PFSK-1 (cell line): Measurements from ENCODE around the gene DEFB132.

Source experiments
- FOXP2 ChIP-seq: optimal IDR thresholded peaks from 2 replicates; pipeline ENCODE3; 2011; ENCODE audit warnings: borderline replicate concordance, control low read depth, inconsistent platforms; ENCODE audit not compliant: insufficient read depth; ENCODE audit errors: extremely low read length, extremely low read depth
- POLR2AphosphoS5 ChIP-seq: IDR thresholded peaks from 2 replicates; pipeline ENCODE4 v1.6.1; 2012; ENCODE audit warnings: low read depth, mild to moderate bottlenecking, control low read depth, low read length, moderate library complexity
- REST ChIP-seq, 2 experiments: IDR thresholded peaks; 2 replicates each; pipeline versions ENCODE4 v1.6.1 to v1.8.0; 2011 to 2012; ENCODE audit warnings: low read depth in 2 of 2, low read length in 2 of 2, control low read depth in 1 of 2, inconsistent platforms in 1 of 2, mild to moderate bottlenecking in 1 of 2, moderate library complexity in 1 of 2; ENCODE audit not compliant: insufficient read depth in 1 of 2
- SIN3A ChIP-seq: IDR thresholded peaks from 2 replicates; pipeline ENCODE4 v1.6.1; 2012; ENCODE audit warnings: mild to moderate bottlenecking, low read length, moderate library complexity, borderline replicate concordance; ENCODE audit not compliant: insufficient read depth
- TAF1 ChIP-seq: IDR thresholded peaks from 2 replicates; pipeline ENCODE4 v1.6.1; 2012; ENCODE audit warnings: low read length, control low read depth, borderline replicate concordance; ENCODE audit not compliant: insufficient read depth

The DEFB132 gene

GRCh38 chr20:219290-220115, 38.0 kb upstream of the DEFB132 start:
- TF ChIP-seq TAF1 (no peak), REST (IDR thresholded peaks at IDR 0.05; ENCODE audit: insufficient read depth in 1 of 2, low read depth in 2 of 2, low read length in 2 of 2) (no peak), POLR2AphosphoS5 (no peak), SIN3A (no peak), FOXP2 (no peak)

GRCh38 chr20:221258-221830, 36.2 kb upstream of the DEFB132 start:
- TF ChIP-seq SIN3A, result no peak
- no peak for TF ChIP-seq TAF1
- TF ChIP-seq POLR2AphosphoS5, result no peak

GRCh38 chr20:226958-227357, 30.6 kb upstream of the DEFB132 start, which contains the start of gene DEFB129:
DEFB129 (plus strand) TSS chr20:227258; CDS start chr20:227289, 31 bp downstream.
- TF ChIP-seq FOXP2 (no peak), SIN3A (no peak), POLR2AphosphoS5 (no peak), REST (IDR thresholded peaks at IDR 0.05; ENCODE audit: insufficient read depth in 1 of 2, low read depth in 2 of 2, low read length in 2 of 2) (no peak), TAF1 (no peak)

- TF ChIP-seq SIN3A (no peak), POLR2AphosphoS5 (no peak), TAF1 (no peak), FOXP2 (no peak), REST (IDR thresholded peaks at IDR 0.05; ENCODE audit: insufficient read depth in 1 of 2, low read depth in 2 of 2, low read length in 2 of 2) (no peak)
These were observed 30.0 kb upstream of the DEFB132 start for GRCh38 chr20:227439-228105.

GRCh38 chr20:235891-236290, 21.6 kb upstream of the DEFB132 start:
- TF ChIP-seq REST (IDR thresholded peaks at IDR 0.05; ENCODE audit: insufficient read depth in 1 of 2, low read depth in 2 of 2, low read length in 2 of 2) (no peak), TAF1 (no peak), POLR2AphosphoS5 (no peak), FOXP2 (no peak), SIN3A (no peak)
